Measurements from ENCODE around the gene NKIRAS2. TPM values are rescaled to one million over a fixed set of nuclear protein-coding genes. Genes with fewer than 3 reads are reported as not detected.

Gene NKIRAS2
- polyA plus RNA-seq, 1 donor (not counting 4 experiments of a cell fraction or from before 2014, with no cell fraction given), result 26.3 TPM

DNA sequence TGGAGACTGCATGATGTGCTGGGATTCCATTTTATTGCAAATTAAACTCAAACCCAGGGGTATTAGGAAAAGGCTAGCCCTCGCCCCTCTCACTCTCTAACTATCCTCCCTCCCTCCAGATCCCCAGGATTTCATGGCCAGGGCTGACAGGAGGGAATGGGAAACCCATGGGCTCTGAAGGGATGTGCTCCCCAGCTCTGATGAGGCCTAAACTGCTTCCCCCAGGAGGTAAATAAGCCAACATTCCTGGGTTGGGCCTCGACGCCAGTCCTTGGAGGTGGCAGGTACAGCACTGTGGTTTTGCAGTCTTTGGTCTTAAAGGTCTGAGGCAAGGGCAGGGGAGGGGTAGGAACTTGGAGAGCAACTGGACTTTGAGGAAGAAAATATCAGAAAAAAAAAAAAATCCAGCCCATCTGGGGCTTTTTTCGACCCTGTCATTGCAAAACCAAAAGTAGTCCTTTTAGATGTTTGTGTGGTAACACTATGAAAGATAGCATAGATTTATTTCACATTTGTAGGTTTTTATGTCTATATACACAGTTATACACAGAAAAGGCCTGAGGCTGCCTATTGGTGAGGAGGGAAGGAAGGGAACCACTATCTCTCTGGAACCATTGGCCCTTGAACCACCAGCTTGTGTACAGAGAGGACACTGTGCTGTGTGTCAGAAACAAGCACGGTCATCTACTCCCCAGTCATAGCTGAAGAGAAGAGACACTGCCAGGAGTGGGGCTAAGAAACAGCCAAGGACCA is 18.5 kb downstream of the NKIRAS2 start:
- Histone ChIP-seq H3K4me1 (ENCODE audit: control insufficient read depth, extremely low read depth, insufficient read depth, low read length) (peaks cover 7% of the 10 kb centered on the region), H3K36me3 (ENCODE audit: control insufficient read depth in 2 of 2, extremely low read depth in 1 of 2, insufficient read depth in 2 of 2, low read length in 2 of 2) (no peaks in the 10 kb centered on the region), H4K20me1 (ENCODE audit: control insufficient read depth, extremely low read depth, insufficient read depth, low read length) (no peaks in the 10 kb centered on the region), H3K4me2 (ENCODE audit: control insufficient read depth, extremely low read depth, insufficient read depth, low read depth, low read length) (no peak overlapping the region), H3K9ac (ENCODE audit: control insufficient read depth, extremely low read depth, insufficient read depth, low read length) (no peak overlapping the region), H2AFZ (ENCODE audit: control insufficient read depth, low read length) (no peak overlapping the region), H3K4me3 (ENCODE audit: control insufficient read depth in 2 of 3, extremely low read depth in 1 of 3, insufficient read depth in 2 of 3, low read depth in 1 of 3, low read length in 3 of 3) (no peak overlapping the region), H3K27ac (ENCODE audit: control insufficient read depth, insufficient read depth, low read length) (no peak overlapping the region), H3K27me3 (ENCODE audit: control insufficient read depth, extremely low read depth, insufficient read depth, low read length) (no peaks in the 10 kb centered on the region), H3K79me2 (ENCODE audit: control insufficient read depth, insufficient read depth, low read length) (no peaks in the 10 kb centered on the region), H3K9me1 (ENCODE audit: control insufficient read depth, extremely low read depth, insufficient read depth, low read length) (no peaks in the 10 kb centered on the region), H3K9me3 (ENCODE audit: control insufficient read depth, low read depth, low read length) (no peaks in the 10 kb centered on the region)
- DNase-seq (ENCODE audit: low read depth, low spot score) (no peak), FAIRE-seq (no peak)
- dilution Hi-C loops (cut with MboI; ENCODE audit: extremely low pct_ligation_motif_present, low sequenced_read_pairs), result no loop called here
- TF ChIP-seq, protein P1, sequence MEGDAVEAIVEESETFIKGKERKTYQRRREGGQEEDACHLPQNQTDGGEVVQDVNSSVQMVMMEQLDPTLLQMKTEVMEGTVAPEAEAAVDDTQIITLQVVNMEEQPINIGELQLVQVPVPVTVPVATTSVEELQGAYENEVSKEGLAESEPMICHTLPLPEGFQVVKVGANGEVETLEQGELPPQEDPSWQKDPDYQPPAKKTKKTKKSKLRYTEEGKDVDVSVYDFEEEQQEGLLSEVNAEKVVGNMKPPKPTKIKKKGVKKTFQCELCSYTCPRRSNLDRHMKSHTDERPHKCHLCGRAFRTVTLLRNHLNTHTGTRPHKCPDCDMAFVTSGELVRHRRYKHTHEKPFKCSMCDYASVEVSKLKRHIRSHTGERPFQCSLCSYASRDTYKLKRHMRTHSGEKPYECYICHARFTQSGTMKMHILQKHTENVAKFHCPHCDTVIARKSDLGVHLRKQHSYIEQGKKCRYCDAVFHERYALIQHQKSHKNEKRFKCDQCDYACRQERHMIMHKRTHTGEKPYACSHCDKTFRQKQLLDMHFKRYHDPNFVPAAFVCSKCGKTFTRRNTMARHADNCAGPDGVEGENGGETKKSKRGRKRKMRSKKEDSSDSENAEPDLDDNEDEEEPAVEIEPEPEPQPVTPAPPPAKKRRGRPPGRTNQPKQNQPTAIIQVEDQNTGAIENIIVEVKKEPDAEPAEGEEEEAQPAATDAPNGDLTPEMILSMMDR (optimal IDR thresholded peaks at IDR 0.05 in 1 of 3, IDR thresholded peaks at IDR 0.05 in 1 of 3, conservative IDR thresholded peaks at IDR 0.05 in 1 of 3; ENCODE audit: extremely low read depth in 1 of 3, insufficient read depth in 2 of 3, low read length in 3 of 3), result no peak
- no peak for TF ChIP-seq EZH2 (IDR thresholded peaks at IDR 0.05; ENCODE audit: low read length)

DNA sequence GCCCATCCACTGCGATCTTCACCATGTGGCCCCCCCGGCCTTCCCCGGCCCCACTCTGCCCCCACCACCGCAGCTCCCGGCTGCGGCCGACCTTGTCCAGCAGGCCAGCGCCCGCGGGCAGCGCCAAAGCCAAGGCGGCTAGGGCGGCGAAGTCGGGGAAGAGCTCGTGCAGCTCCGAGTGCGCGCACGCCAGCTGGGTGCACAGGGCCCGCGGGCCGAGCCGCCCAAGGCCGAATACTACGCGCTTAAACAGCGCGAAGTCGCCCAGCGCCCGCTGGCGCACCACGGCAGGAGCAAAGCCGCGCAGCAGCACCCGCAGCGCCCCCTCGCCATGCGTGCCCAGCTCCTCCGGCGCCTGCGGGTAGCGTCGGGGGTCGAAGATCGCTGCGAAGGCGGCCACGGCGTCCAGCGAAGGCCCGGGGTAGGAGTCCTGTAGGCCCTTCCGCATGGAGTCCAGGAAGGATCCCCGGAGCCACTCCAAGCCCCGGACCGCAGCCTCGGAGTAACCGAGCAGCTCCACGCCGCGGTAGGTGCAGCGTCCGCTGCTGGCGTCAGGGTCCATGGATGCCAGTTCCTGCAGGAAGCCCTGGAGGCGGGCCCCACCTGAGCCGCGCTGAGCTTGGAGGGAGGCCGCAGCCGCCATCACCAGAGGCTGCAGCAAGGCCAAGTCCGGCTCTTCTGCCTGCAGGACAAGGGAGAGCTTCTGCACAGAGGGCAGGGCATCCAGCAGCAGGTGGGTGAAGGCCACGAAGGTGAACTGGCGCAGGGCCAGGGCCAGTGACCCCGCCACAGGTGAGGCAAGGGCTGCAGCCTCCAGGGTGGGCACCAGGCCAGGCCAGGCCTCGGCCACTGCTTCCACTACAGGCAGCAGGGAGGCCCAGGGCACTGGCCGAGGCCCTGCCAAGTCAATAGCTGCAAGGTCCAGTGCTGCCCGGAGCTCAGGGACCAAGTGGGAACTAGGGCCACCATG is 20.2 kb downstream of the NKIRAS2 start:
- H3K9me1 ChIP-seq (ENCODE audit: control insufficient read depth, extremely low read depth, insufficient read depth, low read length), result no peaks in the 10 kb centered on the region
- FAIRE-seq, result no peak
- H4K20me1 ChIP-seq (ENCODE audit: control insufficient read depth, extremely low read depth, insufficient read depth, low read length), result no peaks in the 10 kb centered on the region
- H2AFZ ChIP-seq (ENCODE audit: control insufficient read depth, low read length), result no peak overlapping the region
- H3K4me1 ChIP-seq (ENCODE audit: control insufficient read depth, extremely low read depth, insufficient read depth, low read length), result peaks cover 7% of the 10 kb centered on the region
- H3K4me3 ChIP-seq (ENCODE audit: control insufficient read depth in 2 of 3, extremely low read depth in 1 of 3, insufficient read depth in 2 of 3, low read depth in 1 of 3, low read length in 3 of 3), result no peak overlapping the region
- H3K79me2 ChIP-seq (ENCODE audit: control insufficient read depth, insufficient read depth, low read length), result no peaks in the 10 kb centered on the region
- no peaks in the 10 kb centered on the region for H3K9me3 ChIP-seq (ENCODE audit: control insufficient read depth, low read depth, low read length)
- no peak overlapping the region for H3K4me2 ChIP-seq (ENCODE audit: control insufficient read depth, extremely low read depth, insufficient read depth, low read depth, low read length)
- H3K36me3 ChIP-seq (ENCODE audit: control insufficient read depth in 2 of 2, extremely low read depth in 1 of 2, insufficient read depth in 2 of 2, low read length in 2 of 2), result no peaks in the 10 kb centered on the region
- no peak overlapping the region for H3K9ac ChIP-seq (ENCODE audit: control insufficient read depth, extremely low read depth, insufficient read depth, low read length)
- TF ChIP-seq, protein P1 (optimal IDR thresholded peaks at IDR 0.05 in 1 of 3, IDR thresholded peaks at IDR 0.05 in 1 of 3, conservative IDR thresholded peaks at IDR 0.05 in 1 of 3; ENCODE audit: extremely low read depth in 1 of 3, insufficient read depth in 2 of 3, low read length in 3 of 3), result no peak
- no peak for TF ChIP-seq EZH2 (IDR thresholded peaks at IDR 0.05; ENCODE audit: low read length)
- no peak for DNase-seq (ENCODE audit: low read depth, low spot score)
- dilution Hi-C loops (cut with MboI; ENCODE audit: extremely low pct_ligation_motif_present, low sequenced_read_pairs), result no loop called here
- no peaks in the 10 kb centered on the region for H3K27me3 ChIP-seq (ENCODE audit: control insufficient read depth, extremely low read depth, insufficient read depth, low read length)
- H3K27ac ChIP-seq (ENCODE audit: control insufficient read depth, insufficient read depth, low read length), result no peak overlapping the region
